ENCODE measurements around the gene TEDC1.
A peak's percentile ranks its signal among the peaks of the same experiment; 100 is the strongest.

The TEDC1 gene

DNA sequence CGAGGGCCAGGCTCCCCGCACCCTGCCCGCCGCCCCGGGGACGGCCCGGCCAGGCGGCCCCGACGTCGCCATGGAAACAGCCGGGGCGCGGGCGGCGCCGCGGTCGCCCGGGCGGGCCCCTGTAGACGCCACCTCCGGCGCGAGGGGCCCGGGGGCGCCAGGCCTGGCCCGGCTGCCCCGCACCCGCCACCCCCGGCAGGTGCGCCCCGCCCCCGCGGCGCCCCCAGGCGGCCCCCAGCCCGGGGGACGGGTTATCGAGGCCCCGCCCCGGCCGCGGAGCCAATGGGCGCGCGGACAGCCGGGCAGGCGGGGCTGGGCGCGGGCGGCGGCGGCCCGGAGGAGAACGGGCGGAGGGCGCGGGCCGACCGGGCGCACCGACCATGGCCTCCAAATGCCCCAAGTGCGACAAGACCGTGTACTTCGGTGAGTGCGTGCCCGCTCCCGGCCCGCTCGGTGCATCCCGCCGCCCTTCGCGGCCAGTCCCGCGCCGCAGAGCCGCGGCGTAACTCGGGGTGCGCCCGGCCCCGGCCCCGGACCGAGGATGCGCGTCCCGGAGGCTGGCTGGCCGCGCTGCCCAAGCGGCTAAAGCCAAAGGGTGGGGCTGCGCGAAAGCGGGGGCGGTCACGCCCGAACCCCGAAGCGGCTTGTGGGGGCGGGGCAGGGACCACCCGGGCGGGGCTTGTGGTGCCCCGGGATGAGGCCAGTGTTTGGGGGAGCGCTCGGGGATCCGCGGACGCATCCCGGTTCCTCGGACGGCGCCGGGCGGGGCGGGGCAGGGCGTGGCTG lies 16.4 kb upstream of the TEDC1 start, which contains the start of gene CRIP2:
Gene CRIP2, plus strand, starts transcription at position 339 of the 786 bp plus-strand sequence. Its CDS starts 42 bp downstream, at position 381.
- peak; percentile 21 for DNase-seq

DNA sequence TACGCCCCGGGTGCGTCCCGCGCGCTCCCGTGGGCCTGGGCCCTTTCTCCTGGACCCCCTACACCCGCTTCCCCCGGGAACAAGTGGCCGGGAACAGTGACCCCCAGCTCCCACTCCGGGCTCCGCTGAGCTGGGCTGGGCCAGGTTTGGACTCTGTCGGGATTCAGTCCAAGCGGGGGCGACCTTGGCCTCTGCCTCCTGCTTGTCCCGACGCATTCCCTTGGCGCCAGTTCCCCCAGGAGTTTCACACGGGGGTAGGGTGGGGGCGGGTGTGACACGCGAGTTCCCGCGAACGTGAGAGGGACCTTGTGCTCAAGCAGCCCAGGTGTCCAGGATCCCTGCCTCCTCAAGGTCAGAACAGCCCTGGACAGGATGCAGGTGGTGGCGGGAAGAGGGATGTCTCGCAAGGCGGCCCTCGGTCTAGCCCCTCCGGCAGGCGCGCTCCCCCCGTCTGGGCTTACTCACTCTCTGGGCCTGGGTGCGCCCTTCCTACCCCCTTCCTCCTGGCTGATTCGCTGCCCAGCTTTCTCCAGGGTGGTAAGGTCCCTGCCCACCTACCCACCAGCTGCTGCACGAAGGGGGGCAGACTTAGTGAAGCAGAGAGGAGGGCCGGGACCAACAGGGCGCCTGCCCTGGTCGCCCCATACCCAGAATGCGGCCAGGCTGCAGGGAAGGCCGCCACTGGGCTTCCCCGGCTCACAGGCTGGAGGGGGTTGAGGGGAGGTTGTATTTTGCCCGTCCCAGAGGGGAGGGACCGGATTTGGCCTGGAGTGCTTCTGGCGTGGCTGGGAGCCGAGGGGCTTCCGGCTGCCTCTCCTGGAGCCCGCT lies 15.6 kb upstream of the TEDC1 start:
- DNase-seq: no peak

DNA sequence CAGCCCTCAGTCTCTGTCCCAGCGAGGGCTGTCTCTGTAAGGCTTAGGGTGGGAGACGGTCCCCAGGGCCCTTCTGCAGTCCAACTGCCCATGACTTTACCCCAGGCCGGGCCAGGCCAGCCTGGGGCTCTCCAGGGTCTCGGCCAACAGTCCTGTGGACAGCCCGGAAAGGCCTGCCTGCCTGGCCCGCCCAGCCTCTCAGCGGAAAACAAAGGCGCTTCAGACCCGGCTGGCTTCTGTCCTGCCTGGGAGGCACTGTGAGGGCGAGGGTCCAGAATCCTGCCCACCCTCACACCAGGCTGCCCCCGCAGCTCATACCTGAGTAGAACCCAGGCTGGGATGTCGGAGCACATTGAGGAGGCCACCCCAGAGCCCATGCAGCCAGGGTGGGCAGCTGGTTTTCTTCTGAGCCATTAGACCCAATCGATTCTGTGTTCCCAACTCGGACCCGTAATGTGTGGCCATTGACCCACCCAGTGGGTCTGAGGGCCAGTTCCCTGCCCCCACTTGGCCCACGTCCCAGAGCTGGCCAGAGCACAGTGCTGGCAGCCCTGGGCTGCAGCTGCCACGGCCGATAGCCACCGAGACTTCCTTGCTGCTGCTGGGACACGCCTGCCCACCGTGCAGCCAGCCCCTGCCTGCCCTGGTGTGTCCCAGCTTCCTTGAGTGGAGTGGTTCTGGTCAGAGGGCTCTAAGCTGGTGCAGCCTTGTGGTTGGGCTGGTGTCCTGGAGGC lies 14.8 kb upstream of the TEDC1 start:
- no peak for DNase-seq

DNA sequence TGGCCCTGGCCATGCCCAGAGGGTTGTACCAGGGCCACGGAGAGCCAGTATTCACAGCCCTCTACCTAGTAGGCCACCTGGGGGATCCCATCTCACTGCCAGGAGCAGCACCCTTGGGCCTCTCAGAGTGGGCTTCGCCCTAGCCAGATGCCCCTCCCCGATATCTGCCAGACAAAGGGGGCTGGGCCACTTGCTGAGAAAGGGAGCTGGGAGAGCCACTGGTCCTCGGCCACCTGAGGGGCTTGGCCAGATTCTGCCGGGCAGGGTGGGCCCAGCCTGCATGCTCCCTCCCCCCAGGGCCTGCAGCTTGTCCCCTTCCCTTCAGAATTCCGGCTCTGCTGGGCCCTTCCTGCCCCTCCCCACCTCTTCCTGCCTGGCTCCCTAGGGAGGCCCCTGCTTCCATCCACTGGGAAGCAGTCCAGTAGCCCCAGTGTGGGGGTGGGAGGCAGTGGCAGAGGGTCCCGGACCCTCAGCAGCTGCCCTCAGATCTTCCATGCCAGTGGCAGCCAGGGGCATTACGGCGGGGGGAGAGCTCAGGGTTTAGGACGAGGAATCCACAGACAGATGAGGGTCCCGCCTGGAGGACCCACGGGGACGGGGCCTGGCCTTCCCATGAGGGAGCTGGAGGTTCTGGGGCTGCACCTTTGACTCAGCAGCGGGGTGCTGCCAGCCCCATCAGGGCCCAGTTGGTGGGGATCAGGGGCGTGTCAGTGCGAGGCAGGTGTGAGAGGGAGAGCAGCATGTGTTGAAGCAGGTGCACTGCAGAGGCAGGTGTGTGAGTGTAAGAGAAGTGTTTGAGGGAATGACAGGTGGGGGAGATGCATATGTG lies 14.0 kb upstream of the TEDC1 start:
- no peak for DNase-seq

DNA sequence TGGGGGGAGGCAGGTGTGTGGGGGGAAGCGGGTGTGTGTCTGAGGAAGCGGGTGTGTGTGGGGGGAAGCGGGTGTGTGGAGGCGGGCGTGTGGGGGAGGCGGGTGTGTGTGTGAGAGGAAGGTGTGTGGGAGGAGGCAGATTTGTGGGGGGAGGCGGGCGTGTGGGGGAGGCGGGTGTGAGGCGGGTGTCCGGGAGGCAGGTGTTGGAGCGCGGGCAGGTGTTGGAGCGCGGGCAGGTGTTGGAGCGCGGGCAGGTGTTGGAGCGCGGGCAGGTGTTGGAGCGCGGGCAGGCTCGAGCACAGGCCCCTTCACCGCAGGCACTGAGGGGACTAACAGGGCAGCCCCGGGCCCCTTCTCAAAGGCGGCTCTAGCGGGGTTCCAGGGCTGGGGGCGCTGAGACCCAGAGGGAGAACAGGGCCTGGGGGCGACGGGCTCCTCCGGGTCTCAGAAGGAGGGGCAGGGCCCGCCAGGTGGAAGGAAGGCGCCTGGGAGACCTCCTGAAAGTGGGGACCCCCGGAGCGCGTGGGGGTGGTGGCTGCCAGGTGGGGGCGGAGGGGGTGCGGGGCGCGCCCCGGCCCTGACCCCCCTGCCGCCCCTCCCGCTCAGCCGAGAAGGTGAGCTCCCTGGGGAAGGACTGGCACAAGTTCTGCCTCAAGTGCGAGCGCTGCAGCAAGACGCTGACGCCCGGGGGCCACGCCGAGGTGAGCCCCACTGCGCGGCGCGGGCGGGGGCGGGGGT lies 13.2 kb upstream of the TEDC1 start:
- peak; percentile 53 for DNase-seq

DNA sequence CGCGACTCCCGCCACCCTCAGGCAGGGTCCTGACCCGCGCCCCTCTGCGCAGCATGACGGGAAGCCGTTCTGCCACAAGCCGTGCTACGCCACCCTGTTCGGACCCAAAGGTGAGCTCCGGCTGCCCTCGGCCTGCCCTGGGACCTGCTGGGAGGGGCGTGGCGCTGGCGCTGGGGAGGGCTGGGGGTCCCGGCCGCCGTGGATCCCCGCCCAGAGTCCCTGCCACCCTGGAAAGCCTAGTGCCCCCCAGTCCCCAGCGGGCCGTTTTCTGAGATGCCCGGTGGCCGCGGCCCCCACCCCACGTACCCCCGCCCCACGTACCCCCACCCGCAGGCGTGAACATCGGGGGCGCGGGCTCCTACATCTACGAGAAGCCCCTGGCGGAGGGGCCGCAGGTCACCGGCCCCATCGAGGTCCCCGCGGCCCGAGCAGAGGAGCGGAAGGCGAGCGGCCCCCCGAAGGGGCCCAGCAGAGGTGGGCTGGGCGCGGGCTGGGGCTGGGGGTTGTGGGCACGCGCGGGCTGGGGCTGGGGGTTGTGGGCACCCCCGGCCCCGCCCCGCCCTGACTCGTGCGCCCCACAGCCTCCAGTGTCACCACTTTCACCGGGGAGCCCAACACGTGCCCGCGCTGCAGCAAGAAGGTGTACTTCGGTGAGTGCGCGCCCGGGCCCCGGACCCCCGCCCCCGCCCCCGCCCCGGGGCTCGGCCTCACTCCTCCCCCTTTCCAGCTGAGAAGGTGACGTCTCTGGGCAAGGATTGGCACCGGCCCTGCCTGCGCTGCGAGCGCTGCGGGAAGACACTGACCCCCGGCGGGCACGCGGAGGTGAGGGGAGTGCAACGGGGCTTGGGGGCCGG lies 12.4 kb upstream of the TEDC1 start:
- DNase-seq: no peak

DNA sequence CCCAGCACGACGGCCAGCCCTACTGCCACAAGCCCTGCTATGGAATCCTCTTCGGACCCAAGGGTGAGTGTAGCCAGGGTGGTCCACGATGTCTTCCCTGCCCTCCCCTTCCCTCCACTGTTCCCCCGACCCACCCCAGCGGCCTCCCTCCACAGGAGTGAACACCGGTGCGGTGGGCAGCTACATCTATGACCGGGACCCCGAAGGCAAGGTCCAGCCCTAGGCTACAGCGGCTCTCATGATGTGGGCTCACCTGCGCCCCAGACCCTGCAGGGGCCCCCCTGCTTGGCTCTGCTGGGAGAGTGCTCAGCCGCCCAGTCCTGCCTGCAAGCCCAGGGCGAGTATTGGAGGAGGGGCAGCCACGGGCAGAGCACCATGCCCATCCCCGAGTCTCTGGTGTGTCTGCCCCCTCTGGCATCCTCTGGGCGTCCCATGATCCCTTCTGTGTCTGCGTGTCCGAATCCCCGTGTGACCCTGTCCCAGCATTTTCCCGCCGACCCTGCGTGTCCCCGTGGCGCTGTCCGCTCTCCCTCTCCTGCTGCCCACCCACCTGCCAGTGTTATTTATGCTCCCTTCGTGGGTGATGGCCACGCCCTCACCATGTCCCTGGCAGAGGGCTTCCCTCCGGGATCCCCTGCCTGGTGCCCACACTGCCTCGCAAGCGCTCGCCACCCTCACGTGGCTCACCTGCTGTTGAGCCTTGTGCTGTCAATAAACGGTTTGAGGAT lies 11.5 kb upstream of the TEDC1 start:
- DNase-seq: no peak

DNA sequence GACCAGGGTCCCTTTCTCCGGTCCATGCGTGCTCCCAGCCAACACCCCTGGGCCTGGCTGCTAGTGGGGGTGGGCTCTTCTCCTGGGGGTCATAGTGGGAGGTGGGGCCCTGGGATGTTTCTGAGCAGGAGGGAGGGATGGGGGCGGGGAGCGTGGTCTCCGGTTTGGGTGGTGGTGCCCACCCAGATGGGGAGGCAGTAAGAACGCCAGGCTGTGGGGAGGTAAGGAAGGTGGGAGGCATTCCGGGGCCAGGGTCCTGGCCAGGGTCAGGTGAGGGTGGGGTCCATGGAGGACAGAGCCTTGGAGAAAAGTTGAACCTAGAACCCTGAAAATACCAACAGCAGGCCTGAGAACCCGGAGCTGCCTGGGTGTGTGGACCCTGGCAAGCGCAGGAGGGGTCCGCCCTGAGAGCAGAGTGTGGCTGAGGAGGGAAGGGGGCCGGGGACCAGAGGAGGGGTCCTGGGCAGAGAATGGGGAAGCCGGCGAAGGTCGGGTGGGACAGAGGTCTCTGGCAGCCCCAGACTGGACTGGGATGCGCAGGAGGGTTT lies 10.8 kb upstream of the TEDC1 start:
- no peak for DNase-seq

DNA sequence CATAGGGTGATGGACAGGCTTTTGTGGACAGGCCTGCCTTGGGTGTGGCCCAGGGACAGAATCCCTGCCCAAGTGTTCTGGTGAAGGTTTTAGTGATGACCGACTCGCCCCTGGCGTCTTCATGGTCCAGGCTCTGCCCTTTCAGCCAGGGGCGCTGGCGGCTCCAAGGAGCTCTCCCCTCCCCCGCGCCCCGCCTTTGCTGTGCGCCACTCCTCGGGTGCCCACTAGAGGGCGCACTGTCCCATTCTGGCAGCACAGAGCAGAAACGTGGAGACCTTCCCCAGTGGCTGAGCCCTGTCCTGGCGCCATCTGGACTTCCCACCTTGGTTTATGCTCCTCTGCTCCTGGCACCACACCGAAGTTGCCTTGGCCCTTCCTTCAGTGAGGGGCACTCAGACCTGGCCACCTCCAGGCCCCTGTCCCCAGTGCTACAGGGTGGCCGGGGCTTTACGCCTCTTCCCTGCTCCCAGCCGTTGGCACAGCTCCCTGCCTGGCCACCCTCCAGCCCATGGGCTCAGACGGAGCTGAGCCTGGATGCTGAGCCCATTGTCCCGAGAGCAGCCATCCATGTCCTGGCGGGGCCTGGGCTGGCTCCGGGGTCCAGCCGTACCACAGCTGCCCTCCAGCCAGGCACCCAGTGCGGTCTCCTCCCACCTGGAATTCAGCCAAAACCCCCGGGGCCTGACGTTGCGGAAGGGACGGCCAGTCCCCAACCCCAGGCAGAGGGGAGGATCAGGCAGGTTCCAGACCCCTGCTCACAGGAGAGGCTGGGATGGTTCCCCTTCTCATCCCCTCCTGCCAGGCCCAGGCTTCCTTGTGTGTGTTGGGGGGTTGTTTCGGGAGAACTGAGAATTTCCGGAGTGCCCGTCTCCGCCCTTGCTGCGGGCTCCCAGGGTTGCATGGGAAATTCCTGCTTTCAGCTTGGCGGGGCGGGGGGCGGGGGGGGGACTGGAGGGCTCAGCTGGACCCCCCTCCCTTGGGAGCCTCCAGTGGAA lies 9.9 kb upstream of the TEDC1 start:
- DNase-seq: peak; percentile 85

DNA sequence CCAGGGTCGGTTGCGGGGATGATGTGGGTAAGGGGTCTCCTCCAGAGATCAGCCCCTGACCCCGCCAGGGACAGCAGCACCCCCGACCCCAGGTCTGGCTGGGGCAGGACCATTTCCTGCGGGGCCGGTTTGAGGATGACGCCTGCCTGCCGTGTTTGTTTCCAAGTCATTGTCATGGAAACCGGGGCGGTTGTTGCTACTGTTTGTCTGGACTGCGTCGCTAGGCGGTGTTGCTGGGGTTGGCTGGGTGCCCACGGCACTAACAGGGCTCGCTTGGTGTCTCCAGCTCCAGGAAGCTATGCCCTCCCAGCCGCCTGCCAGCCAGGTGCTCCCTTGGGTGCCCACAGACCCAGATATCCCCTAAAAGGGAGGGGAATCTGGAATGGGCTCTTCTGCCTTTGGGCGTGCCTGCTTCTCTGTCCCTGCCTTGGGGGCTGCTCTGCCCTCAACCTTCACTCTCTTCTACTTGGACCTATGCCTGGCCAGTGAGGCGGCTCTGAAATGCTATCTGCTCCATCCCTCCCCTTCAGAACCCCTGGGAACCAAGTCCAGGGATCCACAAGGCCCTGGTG lies 9.1 kb upstream of the TEDC1 start:
- DNase-seq: peak; percentile 92

DNA sequence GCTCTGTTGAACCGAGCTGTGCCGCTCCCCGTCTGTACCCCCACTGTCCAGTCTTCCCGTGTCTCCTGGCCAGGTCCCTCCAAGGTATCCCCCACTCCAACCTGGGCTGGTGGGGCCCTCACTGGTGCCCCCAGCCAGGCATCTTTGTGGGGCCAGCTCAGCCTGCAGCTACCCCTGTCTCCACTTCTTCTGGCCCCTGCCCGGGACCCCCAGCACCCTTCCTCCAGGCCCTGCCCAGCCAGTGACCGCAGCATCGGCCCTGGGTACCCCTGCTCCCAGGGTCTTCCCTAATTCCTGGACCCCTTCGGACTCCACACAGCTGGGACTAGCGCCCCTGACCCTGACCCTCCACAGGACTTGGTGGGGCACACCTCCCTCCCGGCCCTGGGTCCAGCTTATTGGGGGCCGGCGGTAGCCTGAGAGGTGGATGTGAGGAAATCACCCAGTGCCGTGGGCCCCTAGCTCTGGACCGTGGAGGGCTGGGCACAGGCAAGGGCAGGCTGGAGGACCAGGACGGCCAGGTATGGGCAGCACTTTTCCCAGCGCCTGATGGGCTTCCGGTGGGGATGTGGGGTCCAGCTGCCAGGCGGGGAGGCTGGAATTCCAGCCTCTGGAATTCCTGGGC lies 8.4 kb upstream of the TEDC1 start:
- no peak for DNase-seq

DNA sequence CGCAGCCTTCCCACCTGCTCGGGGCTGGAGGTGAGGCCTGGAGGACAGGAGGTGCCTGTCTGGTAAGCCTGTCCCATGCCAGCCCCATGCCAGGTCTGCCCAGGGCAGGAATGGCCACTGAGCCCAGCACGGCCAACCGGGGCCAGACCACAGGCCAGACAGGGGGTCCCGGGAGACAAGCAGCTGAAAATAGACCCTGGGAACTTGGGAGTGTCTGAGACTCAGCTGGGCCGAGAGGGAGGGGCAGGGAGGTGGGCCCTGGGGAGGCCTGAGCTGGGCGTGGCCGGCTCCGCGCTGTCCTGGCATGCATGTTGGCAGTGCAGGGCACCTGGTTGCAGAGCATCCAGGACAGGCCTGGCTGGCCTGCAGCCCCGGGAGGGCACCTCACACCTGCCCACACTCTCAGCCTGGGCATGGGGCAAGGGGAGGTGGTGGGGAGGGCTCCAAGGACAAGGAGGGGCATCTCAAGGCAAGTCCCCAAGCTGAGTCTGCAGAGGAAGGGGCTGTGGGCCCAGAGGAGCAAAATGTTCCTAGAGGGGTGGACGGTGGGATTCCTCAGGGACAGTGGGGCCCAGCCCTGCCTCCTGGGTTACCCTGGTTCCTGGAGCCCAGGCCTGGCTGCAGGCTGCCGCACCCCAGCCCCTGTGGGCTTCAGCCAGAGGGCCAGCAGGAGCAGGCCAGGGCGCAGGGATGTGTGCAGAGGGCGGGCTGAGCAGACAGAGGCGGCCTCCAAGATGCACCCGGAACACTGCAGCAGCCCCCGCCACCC lies 7.6 kb upstream of the TEDC1 start:
- no peak for DNase-seq

DNA sequence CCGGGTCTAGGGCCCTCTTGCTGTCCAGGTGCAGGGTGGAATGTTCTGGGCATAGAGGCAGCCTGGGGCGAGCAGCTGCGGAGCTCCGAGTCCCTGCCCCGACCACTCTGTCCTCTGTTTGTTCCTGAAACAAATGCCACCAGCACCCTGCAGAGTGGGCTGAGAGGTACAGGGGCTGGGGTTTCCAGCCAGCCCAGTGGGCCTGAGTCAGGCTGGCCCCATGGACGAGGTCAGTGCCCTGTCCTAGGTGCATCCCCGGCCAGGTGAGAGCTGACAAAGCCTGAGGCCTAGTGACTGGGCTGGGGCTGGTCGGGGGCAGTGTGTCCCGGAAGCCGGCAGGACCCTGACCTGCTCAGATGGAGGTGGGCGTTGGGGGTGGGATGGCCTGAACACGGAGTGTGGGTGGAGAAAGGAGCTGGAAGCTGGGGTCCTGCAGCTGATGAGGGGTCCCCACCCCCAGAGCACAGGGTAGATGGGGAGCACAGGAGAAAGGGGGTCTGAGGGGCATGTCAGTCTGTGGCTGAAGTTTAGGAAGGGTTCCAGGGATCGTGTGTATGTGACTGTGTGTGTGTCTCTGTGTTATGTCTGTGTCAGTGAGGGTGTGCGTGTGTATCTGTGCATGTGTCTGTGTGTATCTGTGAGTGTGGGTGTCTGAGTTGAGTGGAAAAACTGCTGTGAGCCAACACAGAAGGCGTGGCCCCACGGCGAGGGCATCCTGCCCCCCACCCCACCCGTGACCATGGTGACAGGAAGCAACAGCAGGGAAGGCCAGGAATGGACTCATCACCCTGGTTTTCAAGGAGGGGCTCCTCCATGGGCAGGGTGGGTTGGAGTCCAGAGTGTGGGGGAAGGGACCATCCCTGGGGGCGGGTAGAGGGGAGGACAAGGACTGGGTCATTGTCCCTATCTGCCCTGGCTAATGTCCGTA lies 6.7 kb upstream of the TEDC1 start:
- peak; percentile 48 for DNase-seq

DNA sequence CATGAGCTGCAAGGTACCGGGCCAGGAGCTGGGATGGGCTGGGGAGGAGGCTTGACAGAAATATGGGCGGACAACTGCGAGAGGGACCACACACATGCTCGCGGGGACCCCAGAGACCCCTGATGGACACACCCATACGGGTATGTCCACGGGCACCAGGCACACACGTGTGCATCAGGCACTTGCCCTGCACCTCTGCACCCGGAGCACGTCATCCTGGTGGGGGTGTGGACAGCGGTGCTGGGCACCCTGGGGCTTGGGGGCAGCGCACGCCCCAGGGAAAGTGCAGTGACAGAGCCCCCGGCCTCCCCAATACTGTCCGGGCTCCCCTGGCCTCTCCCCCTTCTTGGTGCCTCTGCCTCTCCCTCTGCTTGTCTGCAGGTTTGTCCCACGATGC lies 6.1 kb upstream of the TEDC1 start:
- DNase-seq: no peak

DNA sequence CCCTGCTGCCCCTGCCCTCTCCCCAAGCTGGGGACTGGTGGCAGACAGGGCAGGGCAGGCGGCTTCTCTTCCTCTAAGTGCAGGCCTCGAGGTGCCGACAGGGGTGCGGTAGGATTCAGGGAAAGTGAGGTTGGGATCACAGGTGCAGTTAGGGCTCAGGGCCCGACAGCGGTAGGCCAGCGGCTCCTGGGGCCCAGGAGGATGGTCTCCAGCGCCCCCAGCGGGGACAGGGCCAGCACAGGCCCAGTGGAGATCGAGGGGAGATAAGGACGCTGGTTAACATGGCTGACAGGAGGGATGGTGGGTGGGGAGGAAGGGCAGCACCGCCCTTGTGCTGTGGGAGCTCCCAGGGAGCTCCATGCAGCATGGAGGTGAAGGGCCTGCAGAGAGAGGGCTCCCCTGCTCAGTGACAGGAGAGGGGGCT lies 5.3 kb upstream of the TEDC1 start:
- DNase-seq: peak; percentile 44
